ENCODE results near the gene GANC.

The GANC gene

DNA sequence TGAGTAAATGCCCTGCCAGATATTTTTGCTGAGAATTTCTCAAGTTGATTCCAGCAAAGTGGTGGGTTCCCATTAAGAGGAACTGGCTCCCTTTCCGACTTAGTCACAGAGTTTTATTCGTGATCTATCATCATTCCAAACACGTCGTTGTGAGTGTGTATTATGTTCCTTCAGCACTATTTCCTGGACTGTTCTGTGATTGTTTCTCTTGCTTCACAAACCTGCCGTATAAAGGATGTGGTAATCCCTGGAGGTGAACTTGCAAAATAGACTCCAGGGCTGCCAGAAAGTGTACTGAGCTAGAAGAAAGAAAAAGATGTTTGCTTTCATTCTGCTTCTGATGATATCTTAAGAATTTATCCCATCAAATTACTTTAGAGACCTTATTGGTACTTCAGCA, 71.8 kb downstream of the GANC start:
- H3K27ac Mint-ChIP-seq, result no peak overlapping the region
- H3K27me3 Mint-ChIP-seq, result no peaks in the 10 kb centered on the region

DNA sequence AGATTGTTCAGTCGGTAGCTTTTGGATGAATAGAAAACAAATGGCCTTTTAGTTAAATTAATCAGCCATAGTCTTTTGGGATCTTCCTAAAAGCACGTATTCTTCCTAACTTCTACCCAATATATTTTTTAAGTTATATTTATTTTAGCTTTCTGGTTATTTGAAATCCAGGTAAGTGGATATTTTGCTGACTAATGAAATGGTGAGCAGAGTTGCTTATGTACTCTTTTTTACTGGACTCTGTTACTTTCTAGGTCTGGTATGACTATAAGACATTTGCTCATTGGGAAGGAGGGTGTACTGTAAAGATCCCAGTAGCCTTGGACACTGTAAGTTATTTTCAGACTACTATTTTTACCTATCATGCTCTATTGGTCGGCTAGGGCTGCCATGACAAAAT, 72.5 kb downstream of the GANC start:
- peaks cover 49% of the 10 kb centered on the region for H3K36me3 Mint-ChIP-seq (ENCODE audit: low read depth)
- no peak overlapping the region for H3K27ac Mint-ChIP-seq
- H3K4me1 Mint-ChIP-seq (ENCODE audit: low read depth), result peaks cover 1% of the 10 kb centered on the region

More for the DNA sequence above, 71.8 kb downstream of the GANC start:
- Mint-ChIP-seq H3K4me1 (ENCODE audit: low read depth) (peaks cover 1% of the 10 kb centered on the region), H3K9me3 (no peaks in the 10 kb centered on the region), H3K36me3 (ENCODE audit: low read depth) (peaks cover 45% of the 10 kb centered on the region), H3K4me3 (no peak overlapping the region)
- no peak for DNase-seq

DNA sequence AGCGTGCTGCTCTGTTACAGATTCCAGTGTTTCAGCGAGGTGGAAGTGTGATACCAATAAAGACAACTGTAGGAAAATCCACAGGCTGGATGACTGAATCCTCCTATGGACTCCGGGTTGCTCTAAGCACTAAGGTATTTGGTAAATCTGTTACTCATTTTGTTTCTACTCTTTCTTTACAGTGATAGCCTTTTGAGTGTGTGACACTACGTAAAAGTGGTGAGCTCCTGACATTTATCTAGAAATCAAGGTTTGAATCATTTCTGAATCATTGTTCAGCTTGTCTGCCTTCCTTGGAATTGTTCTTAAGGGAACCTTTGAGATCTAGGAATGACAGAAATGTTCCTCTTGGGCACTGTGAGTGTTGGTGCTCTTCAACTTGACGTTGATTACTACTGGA, 75.1 kb downstream of the GANC start:
- Mint-ChIP-seq H3K36me3 (ENCODE audit: low read depth) (peaks cover 63% of the 10 kb centered on the region), H3K4me3 (no peak overlapping the region), H3K27ac (peak overlapping the region; percentile 63), H3K9me3 (no peaks in the 10 kb centered on the region), H3K27me3 (no peaks in the 10 kb centered on the region), H3K4me1 (ENCODE audit: low read depth) (peaks cover 1% of the 10 kb centered on the region)
- DNase-seq, result no peak

More for the DNA sequence above, 72.5 kb downstream of the GANC start:
- H3K27me3 Mint-ChIP-seq, result no peaks in the 10 kb centered on the region
- H3K9me3 Mint-ChIP-seq, result no peaks in the 10 kb centered on the region
- H3K4me3 Mint-ChIP-seq, result no peak overlapping the region
- no peak for DNase-seq

DNA sequence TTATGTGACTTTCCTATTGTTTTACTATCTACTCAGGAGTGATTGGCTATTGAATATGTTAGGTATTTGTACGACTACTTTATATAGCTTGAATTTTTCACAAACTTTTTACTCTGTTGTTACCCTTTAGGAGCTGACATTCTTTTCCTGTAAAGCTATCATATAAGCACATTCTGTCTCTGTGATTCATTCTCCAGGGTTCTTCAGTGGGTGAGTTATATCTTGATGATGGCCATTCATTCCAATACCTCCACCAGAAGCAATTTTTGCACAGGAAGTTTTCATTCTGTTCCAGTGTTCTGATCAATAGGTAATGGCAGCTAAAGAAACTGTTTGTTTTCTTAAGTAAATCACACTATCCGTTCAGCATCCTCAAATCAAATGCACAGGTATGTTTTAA, 76.2 kb downstream of the GANC start:
- peaks cover 59% of the 10 kb centered on the region for H3K36me3 Mint-ChIP-seq (ENCODE audit: low read depth)
- H3K4me3 Mint-ChIP-seq, result no peak overlapping the region
- H3K9me3 Mint-ChIP-seq, result no peaks in the 10 kb centered on the region
- H3K4me1 Mint-ChIP-seq (ENCODE audit: low read depth), result peaks cover 1% of the 10 kb centered on the region
- H3K27me3 Mint-ChIP-seq, result no peaks in the 10 kb centered on the region
- no peak for DNase-seq
- no peak overlapping the region for H3K27ac Mint-ChIP-seq

DNA sequence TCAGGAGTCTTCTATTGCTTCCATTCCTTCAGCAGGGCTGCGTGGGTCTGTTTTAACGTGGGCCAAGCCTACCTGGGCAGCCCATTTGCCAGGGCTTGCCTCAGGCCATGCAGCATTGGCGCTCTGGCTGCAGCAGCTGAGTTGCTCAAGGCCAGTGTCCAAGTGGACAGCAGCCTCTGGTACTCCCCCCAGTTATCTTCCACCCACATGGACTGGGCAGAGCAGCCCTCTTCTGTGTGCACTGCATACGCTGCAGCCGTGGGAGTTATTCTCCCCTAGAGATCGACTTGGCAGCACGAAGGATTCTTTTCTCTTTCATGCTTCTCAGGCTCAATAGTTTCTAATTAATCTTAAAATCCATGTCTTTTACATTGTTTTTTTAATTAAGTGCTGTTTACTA, 79.4 kb downstream of the GANC start:
- Mint-ChIP-seq H3K27ac (no peak overlapping the region), H3K4me1 (ENCODE audit: low read depth) (peaks cover 1% of the 10 kb centered on the region), H3K4me3 (no peak overlapping the region), H3K36me3 (ENCODE audit: low read depth) (peaks cover 47% of the 10 kb centered on the region), H3K9me3 (no peaks in the 10 kb centered on the region), H3K27me3 (no peaks in the 10 kb centered on the region)
- no peak for DNase-seq

DNA sequence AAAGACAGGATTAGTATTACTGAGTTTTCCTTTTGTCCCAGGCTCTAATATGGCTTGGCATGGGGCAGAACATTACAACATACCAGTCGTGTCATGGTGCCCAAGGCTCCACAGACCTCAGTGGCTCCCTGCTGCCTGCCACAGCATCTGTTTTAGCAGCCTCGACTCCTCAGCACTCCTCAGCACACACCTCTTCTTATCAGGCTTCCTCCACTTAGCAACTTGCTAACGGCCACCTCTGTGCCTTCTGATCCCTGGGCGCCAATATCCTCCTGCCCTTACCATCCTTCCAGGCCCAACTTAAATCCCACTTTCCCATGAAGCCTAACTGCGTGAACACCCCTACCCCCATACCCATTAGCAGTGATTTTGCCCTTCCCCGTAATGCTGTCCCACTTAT, 80.1 kb downstream of the GANC start:
- Mint-ChIP-seq H3K4me3 (no peak overlapping the region), H3K36me3 (ENCODE audit: low read depth) (peaks cover 46% of the 10 kb centered on the region), H3K27me3 (no peaks in the 10 kb centered on the region)

DNA sequence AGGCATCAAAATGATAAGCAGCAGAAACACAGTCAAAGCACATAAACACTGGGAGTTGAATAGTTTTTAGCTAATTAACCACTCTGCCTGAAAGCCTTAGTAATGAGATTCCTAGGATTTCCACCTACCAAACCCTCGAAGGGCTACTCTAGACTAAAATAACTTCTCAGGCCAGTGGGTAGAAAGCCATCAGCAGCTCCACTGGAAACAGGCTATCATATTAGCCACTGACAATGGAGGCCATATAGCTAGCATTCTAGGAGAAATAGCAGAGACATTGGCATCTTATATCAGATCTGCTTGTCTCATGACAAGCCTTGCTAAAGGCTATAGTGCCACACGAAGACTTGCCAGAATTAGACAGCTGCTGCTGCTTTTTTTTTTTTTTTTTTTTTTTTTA, 81.8 kb downstream of the GANC start:
- Mint-ChIP-seq H3K9me3 (no peaks in the 10 kb centered on the region), H3K4me1 (ENCODE audit: low read depth) (no peaks in the 10 kb centered on the region), H3K27me3 (no peaks in the 10 kb centered on the region), H3K36me3 (ENCODE audit: low read depth) (peaks cover 35% of the 10 kb centered on the region), H3K4me3 (no peak overlapping the region), H3K27ac (no peak overlapping the region)
- no peak for DNase-seq

More for the DNA sequence above, 80.1 kb downstream of the GANC start:
- peaks cover 1% of the 10 kb centered on the region for H3K4me1 Mint-ChIP-seq (ENCODE audit: low read depth)
- no peak for DNase-seq
- no peak overlapping the region for H3K27ac Mint-ChIP-seq
- H3K9me3 Mint-ChIP-seq, result no peaks in the 10 kb centered on the region

DNA sequence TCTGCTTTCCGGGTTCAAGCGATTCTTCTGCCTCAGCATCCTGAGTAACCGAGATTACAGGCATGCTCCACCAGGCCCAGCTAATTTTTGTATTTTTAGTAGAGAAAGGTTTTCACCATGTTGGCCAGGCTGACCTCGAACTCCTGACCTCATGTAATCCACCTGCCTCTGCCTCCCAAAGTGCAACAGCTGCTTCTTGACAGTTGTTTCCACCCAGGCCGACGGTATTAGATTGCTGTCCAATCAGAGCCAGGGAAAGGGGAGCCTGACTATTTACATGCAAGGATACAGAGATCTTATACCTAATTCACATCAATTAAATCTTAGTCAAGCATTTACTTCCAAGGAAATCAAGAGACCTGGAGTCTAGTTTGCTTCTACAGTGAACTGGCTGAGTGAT, 82.3 kb downstream of the GANC start:
- no peak for DNase-seq
- H3K36me3 Mint-ChIP-seq (ENCODE audit: low read depth), result peaks cover 35% of the 10 kb centered on the region
- no peak overlapping the region for H3K4me3 Mint-ChIP-seq
- no peaks in the 10 kb centered on the region for H3K9me3 Mint-ChIP-seq
- H3K4me1 Mint-ChIP-seq (ENCODE audit: low read depth), result no peaks in the 10 kb centered on the region
- no peak overlapping the region for H3K27ac Mint-ChIP-seq
- no peaks in the 10 kb centered on the region for H3K27me3 Mint-ChIP-seq

DNA sequence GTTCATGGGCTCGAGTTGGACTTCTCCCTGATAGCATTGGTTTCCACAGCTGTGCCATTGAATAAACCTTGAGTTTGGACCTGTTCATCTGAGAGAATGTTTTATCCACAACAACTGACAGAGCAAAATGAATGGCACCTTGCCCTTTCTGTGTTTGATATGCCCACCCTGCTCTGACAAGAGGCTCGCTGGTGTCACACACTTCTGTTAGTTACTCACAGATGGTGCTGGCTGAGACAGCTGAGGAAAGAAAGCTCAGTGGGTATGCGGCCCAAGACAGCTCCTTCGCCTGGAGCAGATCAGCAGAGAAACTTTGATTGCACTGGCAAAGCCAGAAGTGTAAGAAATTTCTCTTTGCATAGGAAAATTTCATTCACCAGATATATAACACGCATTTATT, 83.8 kb downstream of the GANC start:
- H3K4me1 Mint-ChIP-seq (ENCODE audit: low read depth), result no peaks in the 10 kb centered on the region
- no peak for DNase-seq
- H3K4me3 Mint-ChIP-seq, result no peak overlapping the region
- H3K9me3 Mint-ChIP-seq, result no peaks in the 10 kb centered on the region
- peaks cover 26% of the 10 kb centered on the region for H3K36me3 Mint-ChIP-seq (ENCODE audit: low read depth)
- H3K27me3 Mint-ChIP-seq, result no peaks in the 10 kb centered on the region
- H3K27ac Mint-ChIP-seq, result no peak overlapping the region

DNA sequence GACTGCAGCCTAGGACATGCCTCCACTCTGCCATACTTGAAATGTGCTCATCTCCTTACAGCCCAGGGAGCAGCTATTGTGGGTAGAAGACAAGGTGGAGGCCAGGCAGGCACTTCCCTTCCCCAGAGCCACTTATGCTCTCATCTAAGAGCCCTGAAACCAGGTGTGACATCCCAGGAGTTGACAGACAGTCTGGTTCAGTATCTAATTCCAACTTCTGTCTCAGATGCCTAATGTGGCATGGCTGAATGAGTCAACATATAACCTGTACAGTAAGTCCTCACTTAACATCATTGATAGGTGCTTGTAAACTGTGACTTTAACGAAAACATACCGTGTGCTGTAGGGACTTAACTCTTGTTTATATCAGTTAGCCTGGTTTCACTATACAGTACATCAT, 85.1 kb downstream of the GANC start:
- Mint-ChIP-seq H3K36me3 (ENCODE audit: low read depth) (peaks cover 17% of the 10 kb centered on the region), H3K27me3 (no peaks in the 10 kb centered on the region), H3K4me3 (no peak overlapping the region), H3K4me1 (ENCODE audit: low read depth) (no peaks in the 10 kb centered on the region), H3K9me3 (no peaks in the 10 kb centered on the region), H3K27ac (no peak overlapping the region)
- DNase-seq, result no peak

DNA sequence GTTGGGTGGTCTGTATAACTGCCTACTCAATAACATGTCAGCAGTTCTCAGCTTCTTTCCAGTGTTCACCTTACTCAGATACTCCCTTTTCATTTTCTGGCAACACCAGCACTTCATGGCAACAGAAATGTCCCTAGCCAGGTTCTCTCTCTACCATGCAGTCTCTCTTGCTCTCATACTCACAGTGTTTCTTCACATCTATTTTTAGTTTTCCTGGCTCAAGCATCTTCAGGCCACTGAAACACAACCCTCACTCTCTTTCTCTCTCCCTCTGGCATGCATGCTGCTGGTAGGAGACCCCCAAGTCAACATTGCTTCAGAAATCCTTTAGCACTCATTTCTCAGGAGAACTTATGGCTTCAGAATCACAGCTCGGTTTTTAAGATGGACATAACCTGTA, 86.2 kb downstream of the GANC start, which contains the start of gene CAPN3:
Gene CAPN3, plus strand, starts transcription at position 253 of the 400 bp plus-strand sequence. CDS start 305 bp downstream, outside the sequence.
- Mint-ChIP-seq H3K4me1 (ENCODE audit: low read depth) (no peaks in the 10 kb centered on the region), H3K9me3 (no peaks in the 10 kb centered on the region), H3K27me3 (no peaks in the 10 kb centered on the region), H3K4me3 (no peak within 1 kb of the TSS), H3K36me3 (ENCODE audit: low read depth) (peaks cover 10% of the 10 kb centered on the region), H3K27ac (peak within 1 kb of the TSS; percentile 9)
- DNase-seq, result no peak

DNA sequence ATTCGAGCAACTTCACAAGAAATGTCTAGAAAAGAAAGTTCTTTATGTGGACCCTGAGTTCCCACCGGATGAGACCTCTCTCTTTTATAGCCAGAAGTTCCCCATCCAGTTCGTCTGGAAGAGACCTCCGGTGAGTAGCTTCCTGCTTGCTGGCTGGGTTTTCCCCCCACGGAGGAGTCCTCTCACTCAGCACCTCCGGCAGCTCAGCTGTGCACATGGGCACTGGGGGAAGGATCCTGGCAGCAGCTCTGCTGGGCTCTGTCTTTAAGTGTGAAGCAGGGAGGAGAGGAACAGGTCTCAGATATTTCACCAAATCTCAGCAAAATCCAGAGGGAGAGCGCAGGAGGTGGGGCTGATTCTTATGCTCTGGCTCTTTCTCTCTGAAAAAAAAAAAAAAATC, 87.0 kb downstream of the GANC start:
- Mint-ChIP-seq H3K4me1 (ENCODE audit: low read depth) (no peaks in the 10 kb centered on the region), H3K9me3 (no peaks in the 10 kb centered on the region), H3K36me3 (ENCODE audit: low read depth) (peaks cover 7% of the 10 kb centered on the region), H3K27ac (no peak overlapping the region), H3K27me3 (no peaks in the 10 kb centered on the region), H3K4me3 (no peak overlapping the region)
- DNase-seq, result no peak

DNA sequence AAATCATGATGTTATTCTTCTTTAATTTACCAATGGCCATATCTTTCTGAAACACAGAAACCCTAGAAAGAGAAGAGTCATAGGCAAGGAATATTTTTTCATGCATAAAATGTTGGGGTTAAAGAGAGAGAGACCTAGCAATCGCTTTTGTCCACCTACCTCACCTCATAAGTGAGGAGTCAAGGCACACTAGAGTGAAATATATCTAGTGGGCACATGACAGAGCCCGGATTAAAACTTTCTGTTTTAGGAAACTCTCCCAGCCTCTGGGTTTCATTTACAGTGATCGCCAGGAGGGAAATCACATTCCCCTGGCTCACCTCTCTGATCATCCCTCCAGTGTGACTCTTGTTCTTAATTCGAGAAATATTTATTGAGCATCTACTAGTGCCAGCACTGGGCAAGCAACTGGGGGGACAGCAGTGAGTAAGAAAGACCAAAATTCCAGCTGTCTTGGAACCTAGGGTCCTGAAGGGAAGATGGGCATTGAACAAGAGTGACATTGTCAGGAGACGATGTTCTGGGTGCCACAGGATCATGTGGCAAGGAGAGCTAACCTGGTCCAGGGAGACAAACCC, 87.6 kb downstream of the GANC start:
- Mint-ChIP-seq H3K36me3 (ENCODE audit: low read depth) (peaks cover 7% of the 10 kb centered on the region), H3K27ac (no peak overlapping the region), H3K4me1 (ENCODE audit: low read depth) (no peaks in the 10 kb centered on the region), H3K9me3 (no peaks in the 10 kb centered on the region), H3K4me3 (no peak overlapping the region), H3K27me3 (no peaks in the 10 kb centered on the region)
- DNase-seq, result no peak

DNA sequence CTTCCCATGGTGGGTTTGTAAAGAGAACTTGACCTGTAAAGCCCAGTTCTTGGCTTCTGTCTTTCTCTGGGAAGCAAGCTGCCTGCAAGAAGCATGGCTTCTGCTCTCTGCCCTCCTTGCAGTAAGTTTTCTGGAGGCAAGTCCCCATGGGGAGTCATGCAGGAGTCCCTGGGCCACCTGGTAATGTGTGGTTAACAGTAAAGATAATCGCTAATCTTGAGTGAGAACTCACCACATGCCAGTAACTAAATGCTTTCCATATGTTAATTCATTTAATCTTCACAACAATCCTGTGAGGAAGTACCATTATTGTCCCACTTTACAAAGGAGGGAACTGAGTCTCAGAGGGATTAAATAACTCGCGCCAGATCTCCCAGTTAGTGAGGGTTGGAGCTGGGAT, 90.5 kb downstream of the GANC start:
- no peak for DNase-seq
- Mint-ChIP-seq H3K27ac (no peak overlapping the region), H3K9me3 (no peaks in the 10 kb centered on the region), H3K36me3 (ENCODE audit: low read depth) (peaks cover 7% of the 10 kb centered on the region), H3K27me3 (no peaks in the 10 kb centered on the region), H3K4me1 (ENCODE audit: low read depth) (no peaks in the 10 kb centered on the region), H3K4me3 (no peak overlapping the region)

DNA sequence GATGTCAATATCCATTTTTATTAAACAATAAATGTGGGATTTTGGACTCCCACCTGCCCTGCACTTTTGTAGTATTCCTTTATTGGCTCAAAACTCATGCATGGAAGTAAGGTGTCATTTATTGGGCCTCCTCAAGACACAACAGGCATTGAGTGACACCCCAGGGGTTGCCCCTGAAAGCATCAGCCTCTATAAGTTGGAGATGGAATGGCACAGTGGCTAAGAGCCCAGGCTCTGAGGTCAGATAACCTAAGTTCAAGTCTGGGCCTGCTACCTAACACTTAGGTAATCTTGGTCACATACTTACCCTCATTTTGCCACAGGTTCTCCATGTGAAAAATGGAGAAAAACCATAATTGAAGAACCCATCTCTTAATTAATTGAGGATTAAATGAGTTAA, 90.9 kb downstream of the GANC start:
- DNase-seq, result no peak
- Mint-ChIP-seq H3K4me1 (ENCODE audit: low read depth) (no peaks in the 10 kb centered on the region), H3K4me3 (no peak overlapping the region), H3K27ac (no peak overlapping the region), H3K36me3 (ENCODE audit: low read depth) (peaks cover 7% of the 10 kb centered on the region), H3K27me3 (no peaks in the 10 kb centered on the region), H3K9me3 (no peaks in the 10 kb centered on the region)

DNA sequence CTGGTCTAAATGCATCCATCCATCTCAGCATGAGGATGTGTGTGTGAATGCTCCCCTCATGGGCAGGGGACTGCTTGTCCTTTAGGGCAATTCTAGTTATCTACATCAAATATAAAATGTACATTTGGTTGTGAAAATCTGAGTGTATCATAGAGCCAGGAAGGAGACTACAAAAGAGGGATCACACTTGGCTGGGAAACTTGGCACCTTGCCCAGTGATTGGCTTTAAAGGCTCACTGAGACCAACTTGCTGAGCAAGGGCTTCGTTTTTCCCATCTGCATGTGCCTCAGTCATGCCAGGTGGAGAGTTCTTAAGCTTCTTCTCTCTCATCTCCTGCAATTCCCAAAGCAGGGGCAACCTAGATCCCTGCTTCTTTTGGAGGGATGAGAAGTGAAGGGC, 91.5 kb downstream of the GANC start:
- H3K27me3 Mint-ChIP-seq, result no peaks in the 10 kb centered on the region
- H3K4me1 Mint-ChIP-seq (ENCODE audit: low read depth), result no peaks in the 10 kb centered on the region
- H3K27ac Mint-ChIP-seq, result no peak overlapping the region
- no peak overlapping the region for H3K4me3 Mint-ChIP-seq
- no peaks in the 10 kb centered on the region for H3K9me3 Mint-ChIP-seq
- peaks cover 7% of the 10 kb centered on the region for H3K36me3 Mint-ChIP-seq (ENCODE audit: low read depth)
- no peak for DNase-seq
